Activated CD4-positive, alpha-beta T cell treated with anti-CD3 and anti-CD28 coated beads, Interleukin-2, amount 10 ng/mL, durations not matched to agents 7 days and 5 days (primary cell): ENCODE measurements around the gene KCNAB3. TPM values are rescaled to one million over a fixed set of nuclear protein-coding genes. Genes with fewer than 3 reads are reported as not detected.
"Not testable (repeated sequence)": the region's sequence is repeated elsewhere in the genome, so short reads cannot be mapped to it uniquely, and the experiment has no call there.

Source experiments
- CTCF ChIA-PET: fragments of 350-600 bp; sonication (Branson Sonifier 250); formaldehyde crosslinking; loops from one replicate; lab custom pipeline; 2021; ENCODE audit warnings: antibody characterized with exemption; lab: Charles Lee
- POLR2A ChIA-PET: fragments of 350-600 bp; sonication (Branson Sonifier 250); formaldehyde crosslinking; loops from one replicate; lab custom pipeline; 2021; ENCODE audit warnings: antibody characterized with exemption; lab: Charles Lee
- DNase-seq: peaks from one replicate; pipeline ENCODE4 v3.0.0-alpha.2; 2020
- H3K27ac Mint-ChIP-seq: one replicate; pipeline ENCODE4 v1.8.0; 2021; ENCODE audit warnings: mild to moderate bottlenecking, moderate library complexity, mixed read lengths
- H3K27me3 Mint-ChIP-seq: one replicate; pipeline ENCODE4 v1.8.0; 2021; ENCODE audit warnings: mixed read lengths
- H3K36me3 Mint-ChIP-seq: one replicate; pipeline ENCODE4 v1.8.0; 2021; ENCODE audit warnings: low read depth, mixed read lengths
- H3K4me1 Mint-ChIP-seq: one replicate; pipeline ENCODE4 v1.8.0; 2021; ENCODE audit warnings: mixed read lengths
- H3K4me3 Mint-ChIP-seq: one replicate; pipeline ENCODE4 v1.8.0; 2021; ENCODE audit warnings: mild to moderate bottlenecking, moderate library complexity, mixed read lengths
- H3K9me3 Mint-ChIP-seq: one replicate; pipeline ENCODE4 v1.8.0; 2021; ENCODE audit warnings: mixed read lengths
- total RNA-seq, 2 experiments: library from RNA; stranded (reverse); gene quantifications; one replicate each; pipeline ENCODE4 v1.2.3, GENCODE V29; 2021

KCNAB3 gene
- total RNA-seq, 2 experiments from 2014 or later = 11.8 to 12.4 TPM

DNA sequence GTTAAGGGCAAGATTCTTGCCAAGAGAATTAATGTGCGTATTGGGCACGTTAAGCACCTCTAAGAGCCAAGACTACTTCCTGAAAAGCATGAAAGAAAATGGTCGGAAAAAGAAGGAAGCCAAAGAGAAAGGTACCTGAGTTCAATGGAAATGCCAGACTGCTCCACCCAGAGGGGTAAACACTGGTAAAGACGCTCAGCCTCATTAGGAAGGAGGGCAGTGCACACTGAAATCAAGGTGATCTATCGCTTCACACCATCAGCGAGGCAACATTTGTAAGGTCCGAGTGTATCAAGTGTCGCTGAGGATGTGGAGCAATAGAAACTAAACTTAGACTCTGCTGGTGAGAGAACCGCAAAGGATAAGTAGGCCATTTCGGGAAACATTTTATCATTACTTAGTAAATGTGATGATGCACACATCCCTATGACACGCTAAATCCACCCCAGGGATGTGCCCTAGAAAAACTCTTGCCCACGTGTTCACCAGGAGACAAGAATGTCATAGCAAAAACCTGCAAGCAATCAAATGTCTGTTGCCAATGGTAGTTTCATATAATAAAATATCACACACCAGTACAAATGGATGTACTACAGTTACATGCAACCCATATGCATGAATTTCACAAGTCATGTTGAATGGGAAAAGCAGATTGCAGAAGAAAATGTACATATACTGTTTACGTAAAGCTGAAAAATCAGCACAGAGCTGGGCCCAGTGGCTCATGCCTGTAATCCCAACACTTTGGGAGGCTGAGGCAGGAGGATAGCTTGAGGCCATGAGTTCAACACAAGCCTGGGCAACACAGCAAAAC, 26.0 kb upstream of the KCNAB3 start:
- ChIA-PET POLR2A (interaction anchor here (0.7 kb wide), 1 partner anchor 26 kb away, joined by 3 read pairs; the partner anchor contains the start of gene KCNAB3), CTCF (no interaction called here)

DNA sequence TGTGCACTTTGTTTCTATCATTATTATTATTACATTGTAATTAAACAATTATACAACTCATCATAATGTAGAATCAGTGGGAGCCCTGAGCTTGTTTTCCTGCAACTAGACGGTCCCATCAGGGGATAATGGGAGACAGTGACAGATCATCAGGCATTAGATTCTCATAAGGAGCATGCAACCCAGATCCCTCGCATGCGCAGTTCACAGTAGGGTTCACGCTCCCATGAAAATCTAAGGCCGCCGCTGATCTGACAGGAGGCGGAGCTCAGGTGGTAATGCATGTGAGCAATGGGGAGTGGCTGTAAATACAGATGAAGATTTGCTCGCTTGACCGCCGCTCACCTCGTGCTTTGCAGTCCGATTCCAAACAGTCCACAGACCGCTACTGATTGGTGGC, 23.6 kb upstream of the KCNAB3 start:
- H3K36me3 Mint-ChIP-seq = peaks cover 27% of the 10 kb centered on the region
- H3K4me1 Mint-ChIP-seq = peaks cover 26% of the 10 kb centered on the region
- POLR2A ChIA-PET, H3K27me3 Mint-ChIP-seq, H3K4me3 Mint-ChIP-seq, H3K9me3 Mint-ChIP-seq, DNase-seq: not testable (repeated sequence)
- CTCF ChIA-PET = interaction anchor here (0.6 to 1.9 kb wide), 6 partner anchors 8 to 422 kb away, joined by 3 to 8 read pairs (median 4); partner anchors contain the start of gene CNTROB
- peak overlapping the region; percentile 3 for H3K27ac Mint-ChIP-seq

More for the DNA sequence above, 26.0 kb upstream of the KCNAB3 start:
- H3K27me3 Mint-ChIP-seq = no peaks in the 10 kb centered on the region
- H3K9me3 Mint-ChIP-seq = no peaks in the 10 kb centered on the region
- peaks cover 3% of the 10 kb centered on the region for H3K36me3 Mint-ChIP-seq
- DNase-seq = no peak
- H3K4me1 Mint-ChIP-seq = peaks cover 19% of the 10 kb centered on the region
- H3K27ac Mint-ChIP-seq = no peak overlapping the region
- no peak overlapping the region for H3K4me3 Mint-ChIP-seq

DNA sequence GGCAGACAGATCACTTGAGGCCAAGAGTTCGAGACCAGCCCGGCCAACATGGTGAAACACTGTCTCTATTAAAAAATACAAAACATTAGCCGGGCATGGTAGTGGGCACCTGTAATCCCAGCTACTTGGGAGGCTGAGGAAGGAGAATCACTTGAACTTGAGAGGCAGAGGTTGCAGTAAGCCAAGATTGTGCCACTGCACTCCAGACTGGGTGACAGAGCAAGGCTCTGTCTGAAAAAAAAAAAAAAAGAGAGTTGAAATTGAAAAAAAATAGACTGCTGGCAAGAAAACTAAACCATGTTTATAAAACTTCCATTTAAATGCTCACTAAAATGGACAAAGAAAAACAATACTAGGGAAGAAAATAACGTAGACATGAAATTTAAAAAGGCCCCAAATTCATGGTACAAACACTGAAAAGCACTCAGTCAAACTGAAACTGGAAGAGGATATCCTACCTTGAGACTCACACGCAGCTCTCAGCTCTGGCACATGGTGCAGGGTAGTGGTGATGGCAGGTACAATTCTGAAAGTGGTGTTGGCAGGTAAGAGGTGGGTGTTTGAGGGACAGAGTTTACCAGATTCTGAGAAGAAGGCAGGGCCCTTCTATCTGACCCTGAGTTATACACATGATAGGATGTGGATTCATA, 21.6 kb upstream of the KCNAB3 start:
- H3K36me3 Mint-ChIP-seq = peaks cover 41% of the 10 kb centered on the region
- peak overlapping the region; percentile 92 for H3K27ac Mint-ChIP-seq
- POLR2A ChIA-PET = no interaction called here
- no peaks in the 10 kb centered on the region for H3K9me3 Mint-ChIP-seq
- CTCF ChIA-PET = no interaction called here
- H3K4me1 Mint-ChIP-seq = peaks cover 29% of the 10 kb centered on the region
- DNase-seq = peak; percentile 70
- H3K4me3 Mint-ChIP-seq = peak overlapping the region; percentile 11
- no peaks in the 10 kb centered on the region for H3K27me3 Mint-ChIP-seq

DNA sequence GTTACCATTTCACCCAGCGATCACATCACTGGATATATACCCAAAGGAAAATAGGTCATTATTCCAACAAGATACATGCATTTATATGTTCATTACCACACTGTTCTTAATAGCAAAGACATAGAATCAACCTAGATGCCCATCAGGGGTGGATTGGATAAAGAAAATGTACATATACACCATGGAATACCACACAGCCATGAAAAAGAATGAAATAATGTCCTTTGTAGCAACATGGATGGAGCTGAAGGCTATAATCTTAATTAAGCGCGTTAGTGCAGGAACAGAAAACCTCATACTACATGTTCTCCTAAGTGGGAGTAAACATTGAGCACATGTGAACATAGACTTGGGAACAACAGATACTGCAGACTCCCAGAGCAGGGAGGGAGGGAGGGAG, 20.9 kb upstream of the KCNAB3 start:
- ChIA-PET CTCF (interaction anchor here (0.6 kb wide), 1 partner anchor 34 kb away, joined by 3 read pairs; no protein-coding TSS in a partner anchor), POLR2A (no interaction called here)
- H3K36me3 Mint-ChIP-seq = peaks cover 43% of the 10 kb centered on the region

DNA sequence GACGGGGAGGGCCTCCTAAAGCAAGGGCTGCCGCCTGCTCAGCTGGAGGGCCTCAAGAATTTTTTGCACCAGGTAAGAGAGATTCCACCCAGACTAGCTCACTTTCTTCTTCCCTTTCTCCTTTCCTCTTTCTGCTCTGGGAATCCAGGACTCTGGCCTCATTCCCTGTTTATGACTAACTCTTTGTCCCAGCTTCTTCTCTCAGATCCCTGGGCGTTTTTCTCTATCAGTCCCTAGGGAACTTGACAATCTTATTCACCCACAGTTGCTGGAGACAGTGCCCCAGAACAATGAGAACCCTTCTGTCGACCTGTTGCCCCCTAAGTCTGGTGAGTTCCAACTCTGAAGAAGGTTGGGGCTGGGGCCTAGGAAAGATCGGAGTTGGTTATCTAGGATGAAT, 18.0 kb upstream of the KCNAB3 start:
- no peak for DNase-seq
- ChIA-PET CTCF (interaction anchor here (1.3 to 2.1 kb wide), 3 partner anchors 11 to 16 kb away, joined by 3 to 8 read pairs (median 5); partner anchors contain the start of gene TRAPPC1), POLR2A (no interaction called here)
- Mint-ChIP-seq H3K9me3 (no peaks in the 10 kb centered on the region), H3K27me3 (no peaks in the 10 kb centered on the region), H3K27ac (no peak overlapping the region), H3K36me3 (peaks cover 68% of the 10 kb centered on the region), H3K4me1 (peaks cover 27% of the 10 kb centered on the region), H3K4me3 (no peak overlapping the region)

More for the DNA sequence above, 20.9 kb upstream of the KCNAB3 start:
- Mint-ChIP-seq H3K4me1 (peaks cover 29% of the 10 kb centered on the region), H3K4me3 (no peak overlapping the region), H3K27me3 (no peaks in the 10 kb centered on the region), H3K27ac (peak overlapping the region; percentile 55), H3K9me3 (no peaks in the 10 kb centered on the region)
- no peak for DNase-seq

DNA sequence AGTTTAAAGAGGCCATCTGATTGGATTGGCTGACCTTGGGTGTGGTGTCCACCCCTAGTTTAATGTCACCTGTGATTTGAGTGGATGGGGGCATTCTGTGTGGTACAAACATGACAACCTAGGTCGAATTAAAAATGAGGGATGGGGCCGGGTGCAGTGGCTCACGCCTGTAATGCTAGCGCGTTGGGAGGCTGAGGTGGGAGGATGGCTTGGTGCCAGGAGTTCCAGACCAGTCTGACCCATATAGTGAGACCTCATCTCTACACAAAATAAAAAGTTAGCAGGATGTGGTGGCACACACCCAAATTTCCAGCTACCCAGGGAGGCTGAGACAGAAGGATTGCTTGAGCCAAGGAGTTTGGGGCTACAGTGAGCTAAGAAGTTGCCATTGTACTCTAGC, 16.8 kb upstream of the KCNAB3 start:
- ChIA-PET CTCF (interaction anchor here (1.3 to 2.2 kb wide), 4 partner anchors 10 to 37 kb away, joined by 3 to 8 read pairs (median 6); partner anchors contain the start of gene TRAPPC1), POLR2A (no interaction called here)
- no peaks in the 10 kb centered on the region for H3K9me3 Mint-ChIP-seq
- H3K36me3 Mint-ChIP-seq = peaks cover 70% of the 10 kb centered on the region
- DNase-seq = no peak
- H3K27me3 Mint-ChIP-seq = no peaks in the 10 kb centered on the region
- peaks cover 19% of the 10 kb centered on the region for H3K4me1 Mint-ChIP-seq
- no peak overlapping the region for H3K4me3 Mint-ChIP-seq
- peak overlapping the region; percentile 55 for H3K27ac Mint-ChIP-seq

DNA sequence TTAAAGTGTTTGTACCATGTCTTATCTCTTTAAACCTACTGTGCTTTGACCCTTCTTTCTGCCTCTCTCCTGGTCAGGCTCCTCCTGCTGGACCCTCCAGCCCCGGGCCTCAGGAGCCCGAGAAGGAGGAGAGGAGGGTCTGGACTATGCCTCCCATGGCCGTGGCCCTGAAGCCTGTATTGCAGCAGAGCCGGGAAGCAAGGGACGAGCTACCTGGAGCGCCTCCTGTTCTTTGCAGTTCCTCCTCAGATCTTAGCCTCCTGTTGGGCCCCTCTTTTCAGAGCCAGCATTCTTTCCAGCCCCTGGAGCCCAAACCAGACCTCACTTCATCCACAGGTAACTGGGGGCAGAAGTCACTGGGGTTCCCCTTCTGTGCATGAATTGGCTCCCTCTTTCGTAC, 16.0 kb upstream of the KCNAB3 start:
- H3K27ac Mint-ChIP-seq = no peak overlapping the region
- H3K27me3 Mint-ChIP-seq = no peaks in the 10 kb centered on the region
- no peak overlapping the region for H3K4me3 Mint-ChIP-seq
- peaks cover 11% of the 10 kb centered on the region for H3K4me1 Mint-ChIP-seq
- H3K9me3 Mint-ChIP-seq = no peaks in the 10 kb centered on the region
- ChIA-PET POLR2A (no interaction called here), CTCF (interaction anchor here (0.8 to 2.3 kb wide), 5 partner anchors 8 to 38 kb away, joined by 3 to 17 read pairs (median 8); partner anchors contain the start of genes CNTROB and TRAPPC1)
- DNase-seq = no peak
- peaks cover 74% of the 10 kb centered on the region for H3K36me3 Mint-ChIP-seq

DNA sequence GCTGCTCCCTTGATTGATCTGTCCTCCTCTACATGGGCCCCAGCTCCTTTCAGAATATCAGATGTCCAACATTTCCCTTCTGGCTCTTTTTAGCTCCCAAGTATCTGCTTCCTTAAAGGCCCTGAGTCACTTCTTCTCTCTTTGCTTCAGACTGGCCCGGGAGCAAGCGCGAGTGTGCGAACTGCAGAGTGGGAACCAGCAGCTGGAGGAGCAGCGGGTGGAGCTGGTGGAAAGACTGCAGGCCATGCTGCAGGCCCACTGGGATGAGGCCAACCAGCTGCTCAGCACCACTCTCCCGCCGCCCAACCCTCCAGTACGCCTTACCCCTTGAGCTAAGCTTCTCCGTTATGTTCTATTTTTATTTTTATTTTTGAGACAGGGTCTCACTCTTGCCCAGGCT, 14.7 kb upstream of the KCNAB3 start:
- Mint-ChIP-seq H3K4me3 (no peak overlapping the region), H3K27ac (peak overlapping the region; percentile 19), H3K27me3 (no peaks in the 10 kb centered on the region), H3K9me3 (no peaks in the 10 kb centered on the region), H3K4me1 (peaks cover 4% of the 10 kb centered on the region), H3K36me3 (peaks cover 72% of the 10 kb centered on the region)
- DNase-seq = no peak
- ChIA-PET CTCF (interaction anchor here (0.8 to 2.3 kb wide), 7 partner anchors 10 to 182 kb away, joined by 3 to 17 read pairs (median 3); partner anchors contain the start of genes CNTROB and TRAPPC1), POLR2A (no interaction called here)

DNA sequence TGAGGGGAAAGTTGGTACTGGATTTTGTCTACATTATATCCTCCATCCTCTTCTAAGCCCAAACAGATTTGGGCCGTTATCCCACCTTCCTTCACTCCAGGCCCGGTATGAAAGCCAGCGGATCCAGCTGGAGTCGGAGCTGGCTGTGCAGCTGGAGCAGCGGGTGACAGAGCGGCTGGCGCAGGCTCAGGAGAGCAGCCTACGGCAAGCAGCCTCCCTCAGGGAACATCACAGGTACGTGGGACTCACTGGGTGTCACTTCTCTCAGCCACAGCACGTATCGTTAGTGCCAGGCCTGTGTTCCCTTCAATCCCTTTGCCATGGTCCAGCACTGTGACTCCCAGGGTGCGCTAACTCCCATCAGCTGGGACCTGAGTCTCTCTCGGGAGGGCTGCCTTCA, 13.6 kb upstream of the KCNAB3 start:
- POLR2A ChIA-PET = interaction anchor here (0.6 kb wide), 1 partner anchor 12 kb away, joined by 3 read pairs; the partner anchor contains the start of gene TRAPPC1
- no peak overlapping the region for H3K4me3 Mint-ChIP-seq
- H3K27ac Mint-ChIP-seq = no peak overlapping the region
- CTCF ChIA-PET = interaction anchor here (0.6 to 1.3 kb wide), 3 partner anchors 11 to 36 kb away, joined by 3 read pairs; no protein-coding TSS in a partner anchor
- peaks cover 5% of the 10 kb centered on the region for H3K4me1 Mint-ChIP-seq
- H3K27me3 Mint-ChIP-seq = no peaks in the 10 kb centered on the region
- peaks cover 66% of the 10 kb centered on the region for H3K36me3 Mint-ChIP-seq
- H3K9me3 Mint-ChIP-seq = no peaks in the 10 kb centered on the region
- DNase-seq = no peak

DNA sequence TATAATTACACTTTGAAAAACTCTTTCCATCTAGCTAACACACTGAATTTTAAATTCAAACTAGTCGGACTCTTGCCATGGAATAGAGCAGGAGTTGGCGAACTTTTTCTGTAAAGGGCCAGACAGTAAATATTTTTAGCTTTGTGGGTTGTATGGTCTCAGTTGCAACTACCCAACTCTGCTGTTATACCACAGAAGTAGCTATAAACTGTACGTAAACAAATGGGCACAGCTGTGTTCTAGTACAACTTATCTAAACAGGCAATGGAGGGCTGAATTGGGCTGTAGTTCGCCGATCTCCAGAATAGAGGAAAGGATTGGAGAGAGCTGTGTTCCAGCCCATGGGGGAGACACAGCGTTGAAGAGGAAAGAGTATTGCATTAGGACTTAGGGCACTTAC, 11.1 kb upstream of the KCNAB3 start:
- POLR2A ChIA-PET = no interaction called here
- Mint-ChIP-seq H3K36me3 (peaks cover 69% of the 10 kb centered on the region), H3K9me3 (no peaks in the 10 kb centered on the region)

DNA sequence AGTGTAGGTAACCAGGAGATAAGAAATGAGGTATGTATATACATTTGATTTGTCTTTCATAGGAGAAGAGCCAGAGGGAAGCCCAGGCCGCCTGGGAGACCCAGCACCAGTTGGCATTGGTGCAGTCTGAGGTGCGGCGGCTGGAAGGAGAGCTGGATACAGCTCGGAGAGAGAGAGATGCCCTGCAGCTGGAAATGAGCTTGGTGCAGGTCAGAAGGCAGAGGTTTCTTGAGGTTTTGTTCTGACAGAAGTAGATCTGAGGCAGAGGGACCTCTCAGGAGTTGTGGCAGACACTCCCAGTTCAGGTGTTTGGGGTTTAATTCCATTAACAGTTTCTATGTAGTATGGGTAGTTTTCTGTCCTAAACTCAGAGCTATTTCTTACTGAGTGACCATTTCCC, 10.4 kb upstream of the KCNAB3 start:
- ChIA-PET CTCF (interaction anchor here (1.2 kb wide), 2 partner anchors 8 to 13 kb away, joined by 3 to 4 read pairs; partner anchors contain the start of genes CNTROB and TRAPPC1), POLR2A (no interaction called here)
- Mint-ChIP-seq H3K4me3 (no peak overlapping the region), H3K36me3 (peaks cover 69% of the 10 kb centered on the region), H3K4me1 (peaks cover 16% of the 10 kb centered on the region), H3K27ac (no peak overlapping the region), H3K9me3 (no peaks in the 10 kb centered on the region), H3K27me3 (no peaks in the 10 kb centered on the region)
- no peak for DNase-seq

More for the DNA sequence above, 11.1 kb upstream of the KCNAB3 start:
- no peak for DNase-seq
- no peak overlapping the region for H3K4me3 Mint-ChIP-seq
- peaks cover 12% of the 10 kb centered on the region for H3K4me1 Mint-ChIP-seq
- CTCF ChIA-PET = interaction anchor here (0.9 to 1.2 kb wide), 2 partner anchors 10 to 13 kb away, joined by 3 read pairs; no protein-coding TSS in a partner anchor
- no peaks in the 10 kb centered on the region for H3K27me3 Mint-ChIP-seq
- H3K27ac Mint-ChIP-seq = no peak overlapping the region

DNA sequence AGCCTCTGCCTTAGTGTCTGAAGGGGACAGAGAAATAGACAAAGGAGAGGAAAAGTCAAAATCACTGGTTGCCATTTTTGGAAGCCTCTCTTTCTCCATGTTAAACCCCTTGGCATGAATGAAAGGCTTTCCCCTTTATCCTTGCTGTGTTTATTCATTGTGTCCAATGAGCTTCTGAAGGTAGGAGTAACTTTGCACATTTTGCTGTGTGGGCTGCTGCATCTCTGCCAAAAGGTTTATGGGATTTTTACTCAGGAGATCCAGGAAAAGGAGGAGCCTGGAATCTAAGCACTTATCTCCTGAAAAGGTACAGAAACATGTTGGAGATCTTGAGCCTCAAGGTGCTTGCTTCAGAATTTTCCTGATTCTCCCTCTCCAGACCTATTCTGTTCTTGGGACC, 6.2 kb upstream of the KCNAB3 start:
- no peak overlapping the region for H3K27ac Mint-ChIP-seq
- H3K27me3 Mint-ChIP-seq = no peaks in the 10 kb centered on the region
- H3K9me3 Mint-ChIP-seq = no peaks in the 10 kb centered on the region
- H3K4me3 Mint-ChIP-seq = no peak overlapping the region
- peaks cover 55% of the 10 kb centered on the region for H3K36me3 Mint-ChIP-seq
- no peak for DNase-seq
- ChIA-PET POLR2A (no interaction called here), CTCF (interaction anchor here (1.0 to 1.9 kb wide), 4 partner anchors 10 to 79 kb away, joined by 3 to 6 read pairs (median 4); partner anchors contain the start of gene NAA38)
- H3K4me1 Mint-ChIP-seq = peaks cover 46% of the 10 kb centered on the region
